OCI-LY7 (cell line): ENCODE data around the gene ROM1.

ENCODE experiments used
- EZH2phosphoT487 ChIP-seq: fragments of 200-600 bp; sonication (generic); IDR thresholded peaks from 2 replicates; pipeline ENCODE4 v1.6.1; 2018; ENCODE audit warnings: low read depth, borderline replicate concordance, mild to moderate bottlenecking, mixed run types, antibody characterized with exemption, low read length, moderate library complexity, mixed read lengths
- TF ChIP-seq, protein P1 (sequence below): fragments of 200-600 bp; sonication (generic); conservative IDR thresholded peaks from 2 replicates; pipeline ENCODE4 v1.5.1; 2014; ENCODE audit warnings: mild to moderate bottlenecking, antibody characterized with exemption, low read length, moderate library complexity, mixed read lengths

DNA sequence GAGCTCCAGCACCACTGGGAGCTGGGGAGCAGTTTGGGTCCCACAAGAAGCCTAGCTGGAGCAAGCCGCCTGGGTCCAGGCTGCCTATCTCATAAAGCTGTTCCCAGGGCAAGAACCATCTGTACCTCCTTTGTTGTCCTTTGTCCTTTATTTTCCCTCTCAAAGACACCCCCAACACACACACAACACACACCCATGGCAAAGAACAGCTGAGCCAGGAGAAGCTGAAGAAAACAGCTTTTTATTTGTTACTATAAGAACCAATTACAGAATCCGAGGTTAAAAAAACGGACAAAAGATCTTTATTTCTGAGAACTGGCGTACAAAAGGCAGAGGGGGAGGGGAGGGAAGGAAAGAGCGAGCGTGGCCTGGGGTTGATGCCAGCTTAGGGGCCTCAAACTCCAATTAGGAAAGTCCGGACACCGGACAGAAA lies 20.1 kb upstream of the ROM1 start:
- TF ChIP-seq, protein P1, sequence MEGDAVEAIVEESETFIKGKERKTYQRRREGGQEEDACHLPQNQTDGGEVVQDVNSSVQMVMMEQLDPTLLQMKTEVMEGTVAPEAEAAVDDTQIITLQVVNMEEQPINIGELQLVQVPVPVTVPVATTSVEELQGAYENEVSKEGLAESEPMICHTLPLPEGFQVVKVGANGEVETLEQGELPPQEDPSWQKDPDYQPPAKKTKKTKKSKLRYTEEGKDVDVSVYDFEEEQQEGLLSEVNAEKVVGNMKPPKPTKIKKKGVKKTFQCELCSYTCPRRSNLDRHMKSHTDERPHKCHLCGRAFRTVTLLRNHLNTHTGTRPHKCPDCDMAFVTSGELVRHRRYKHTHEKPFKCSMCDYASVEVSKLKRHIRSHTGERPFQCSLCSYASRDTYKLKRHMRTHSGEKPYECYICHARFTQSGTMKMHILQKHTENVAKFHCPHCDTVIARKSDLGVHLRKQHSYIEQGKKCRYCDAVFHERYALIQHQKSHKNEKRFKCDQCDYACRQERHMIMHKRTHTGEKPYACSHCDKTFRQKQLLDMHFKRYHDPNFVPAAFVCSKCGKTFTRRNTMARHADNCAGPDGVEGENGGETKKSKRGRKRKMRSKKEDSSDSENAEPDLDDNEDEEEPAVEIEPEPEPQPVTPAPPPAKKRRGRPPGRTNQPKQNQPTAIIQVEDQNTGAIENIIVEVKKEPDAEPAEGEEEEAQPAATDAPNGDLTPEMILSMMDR: no peak
- TF ChIP-seq EZH2phosphoT487: no peak
